ENCODE results near the gene PIEZO2.
A peak's percentile ranks its signal among the peaks of the same experiment; 100 is the strongest.

Gene PIEZO2

GRCh38 chr18:10787293-10787901 lies 362.0 kb downstream of the PIEZO2 start:
- DNase-seq (ENCODE audit: low read depth), result peak; percentile 73

- DNase-seq (ENCODE audit: low read depth), result no peak
These were observed 363.6 kb downstream of the PIEZO2 start for GRCh38 chr18:10785798-10786197.

GRCh38 chr18:10784596-10785202 lies 364.7 kb downstream of the PIEZO2 start:
- DNase-seq (ENCODE audit: low read depth), result no peak

GRCh38 chr18:10783941-10784340 lies 365.4 kb downstream of the PIEZO2 start:
- no peak for DNase-seq (ENCODE audit: low read depth)

- no peak for DNase-seq (ENCODE audit: low read depth)
These were observed 372.9 kb downstream of the PIEZO2 start for GRCh38 chr18:10776493-10776892.

GRCh38 chr18:10775026-10775425 lies 374.3 kb downstream of the PIEZO2 start:
- no peak for DNase-seq (ENCODE audit: low read depth)

- DNase-seq (ENCODE audit: low read depth), result no peak
These were observed 378.2 kb downstream of the PIEZO2 start for GRCh38 chr18:10771053-10771709.

GRCh38 chr18:10770264-10770663 lies 379.1 kb downstream of the PIEZO2 start:
- DNase-seq (ENCODE audit: low read depth), result no peak

- DNase-seq (ENCODE audit: low read depth), result no peak
These were observed 381.1 kb downstream of the PIEZO2 start for GRCh38 chr18:10768221-10768620.

GRCh38 chr18:10767658-10768057 lies 381.7 kb downstream of the PIEZO2 start:
- DNase-seq (ENCODE audit: low read depth), result no peak

- no peak for DNase-seq (ENCODE audit: low read depth)
These were observed 388.4 kb downstream of the PIEZO2 start for GRCh38 chr18:10760986-10761385.

- no peak for DNase-seq (ENCODE audit: low read depth)
These were observed 390.1 kb downstream of the PIEZO2 start for GRCh38 chr18:10759241-10759640.

GRCh38 chr18:10757946-10758345 lies 391.4 kb downstream of the PIEZO2 start:
- DNase-seq (ENCODE audit: low read depth), result no peak

GRCh38 chr18:10757349-10757748 lies 392.0 kb downstream of the PIEZO2 start:
- no peak for DNase-seq (ENCODE audit: low read depth)

GRCh38 chr18:10755855-10756254 lies 393.5 kb downstream of the PIEZO2 start:
- DNase-seq (ENCODE audit: low read depth), result no peak

GRCh38 chr18:10754128-10754527 lies 395.2 kb downstream of the PIEZO2 start:
- DNase-seq (ENCODE audit: low read depth), result no peak

- DNase-seq (ENCODE audit: low read depth), result no peak
These were observed 397.0 kb downstream of the PIEZO2 start for GRCh38 chr18:10752382-10752781.

GRCh38 chr18:10751653-10752052 lies 397.7 kb downstream of the PIEZO2 start:
- DNase-seq (ENCODE audit: low read depth), result no peak

GRCh38 chr18:10750191-10751035 lies 399.0 kb downstream of the PIEZO2 start:
- DNase-seq (ENCODE audit: low read depth), result no peak

GRCh38 chr18:10748641-10749040 lies 400.7 kb downstream of the PIEZO2 start:
- DNase-seq (ENCODE audit: low read depth), result no peak

- DNase-seq (ENCODE audit: low read depth), result no peak
These were observed 403.4 kb downstream of the PIEZO2 start for GRCh38 chr18:10745971-10746370.

GRCh38 chr18:10745219-10745618 lies 404.1 kb downstream of the PIEZO2 start:
- no peak for DNase-seq (ENCODE audit: low read depth)

- DNase-seq (ENCODE audit: low read depth), result no peak
These were observed 405.6 kb downstream of the PIEZO2 start for GRCh38 chr18:10743766-10744165.
